Stomach smooth muscle (tissue), 2 donors: ENCODE results near the gene SYNM.

Source experiments
- H3K27ac ChIP-seq: one replicate; pipeline ENCODE4 v1.7.0; 2013; ENCODE audit warnings: mild to moderate bottlenecking, low read length, inconsistent platforms
- H3K27me3 ChIP-seq, 2 donors: one replicate each; pipeline ENCODE4 v1.7.0; 2013; ENCODE audit warnings: low read length in 2 of 2; ENCODE audit not compliant: insufficient read depth in 2 of 2, control insufficient read depth in 1 of 2
- H3K36me3 ChIP-seq, 2 donors: one replicate each; pipeline ENCODE4 v1.7.0; 2013; ENCODE audit warnings: low read length in 2 of 2; ENCODE audit not compliant: control insufficient read depth in 2 of 2, insufficient read depth in 2 of 2
- H3K4me1 ChIP-seq: one replicate; pipeline ENCODE4 v1.7.0; 2013; ENCODE audit warnings: low read length; ENCODE audit not compliant: control insufficient read depth, insufficient read depth
- H3K4me3 ChIP-seq, 2 donors: one replicate each; pipeline ENCODE4 v1.7.0; 2013; ENCODE audit warnings: low read length in 2 of 2
- H3K9ac ChIP-seq, 2 donors: one replicate each; pipeline ENCODE4 v1.7.0; 2013; ENCODE audit warnings: low read length in 2 of 2, mild to moderate bottlenecking in 1 of 2
- H3K9me3 ChIP-seq, 2 donors: one replicate each; pipeline ENCODE4 v1.7.0; 2013; ENCODE audit warnings: low read length in 2 of 2; ENCODE audit not compliant: control insufficient read depth in 2 of 2
- donor health status: healthy.
- donor health status: Pancreatic carcinoma.

Gene SYNM

GRCh38 chr15:99155961-99156443, 51.1 kb downstream of the SYNM start:
- no peak overlapping the region for H3K27ac ChIP-seq
- H3K4me3 ChIP-seq = no peak overlapping the region
- peaks cover 14% of the 10 kb centered on the region for H3K4me1 ChIP-seq
- H3K27me3 ChIP-seq = no peaks in the 10 kb centered on the region
- H3K9ac ChIP-seq = no peak overlapping the region
- peaks cover 7 to 17% of the 10 kb centered on the region in 2 donors for H3K36me3 ChIP-seq
- no peaks in the 10 kb centered on the region for H3K9me3 ChIP-seq

- Histone ChIP-seq H3K27me3 (no peaks in the 10 kb centered on the region), H3K27ac (peak overlapping the region; percentile 24), H3K9ac (no peak overlapping the region), H3K4me1 (peaks cover 15% of the 10 kb centered on the region), H3K9me3 (no peaks in the 10 kb centered on the region), H3K4me3 (no peak overlapping the region), H3K36me3 (peaks cover 7 to 17% of the 10 kb centered on the region in 2 donors)
Observed at GRCh38 chr15:99157456-99157855, 52.6 kb downstream of the SYNM start.

GRCh38 chr15:99158626-99159412, 53.9 kb downstream of the SYNM start:
- H3K27me3 ChIP-seq = no peaks in the 10 kb centered on the region
- no peak overlapping the region for H3K4me3 ChIP-seq
- H3K9ac ChIP-seq = no peak overlapping the region
- H3K27ac ChIP-seq = peak overlapping the region; percentile 24
- peaks cover 15% of the 10 kb centered on the region for H3K4me1 ChIP-seq
- peaks cover 7 to 17% of the 10 kb centered on the region in 2 donors for H3K36me3 ChIP-seq
- H3K9me3 ChIP-seq = no peaks in the 10 kb centered on the region

- Histone ChIP-seq H3K36me3 (peaks cover 7 to 10% of the 10 kb centered on the region in 2 donors), H3K4me1 (peaks cover 42% of the 10 kb centered on the region), H3K9me3 (no peaks in the 10 kb centered on the region), H3K9ac (no peak overlapping the region), H3K27ac (peak overlapping the region; percentile 24), H3K27me3 (no peaks in the 10 kb centered on the region), H3K4me3 (no peak overlapping the region)
Observed at GRCh38 chr15:99163271-99164062, 58.6 kb downstream of the SYNM start.

GRCh38 chr15:99164119-99164518, 59.2 kb downstream of the SYNM start:
- no peaks in the 10 kb centered on the region for H3K27me3 ChIP-seq
- peak overlapping the region; percentile 58 for H3K27ac ChIP-seq
- no peak overlapping the region for H3K4me3 ChIP-seq
- H3K36me3 ChIP-seq = peaks cover 3 to 6% of the 10 kb centered on the region in 2 donors
- H3K9me3 ChIP-seq = no peaks in the 10 kb centered on the region
- peaks cover 48% of the 10 kb centered on the region for H3K4me1 ChIP-seq
- H3K9ac ChIP-seq = no peak overlapping the region

- H3K27ac ChIP-seq = peak overlapping the region; percentile 58
- no peak overlapping the region for H3K4me3 ChIP-seq
- no peaks in the 10 kb centered on the region for H3K27me3 ChIP-seq
- H3K36me3 ChIP-seq = peaks cover 0 to 3% of the 10 kb centered on the region in 2 donors
- H3K4me1 ChIP-seq = peaks cover 59% of the 10 kb centered on the region
- H3K9ac ChIP-seq = no peak overlapping the region
- no peaks in the 10 kb centered on the region for H3K9me3 ChIP-seq
Observed at GRCh38 chr15:99165020-99165790, 60.3 kb downstream of the SYNM start.

DNA sequence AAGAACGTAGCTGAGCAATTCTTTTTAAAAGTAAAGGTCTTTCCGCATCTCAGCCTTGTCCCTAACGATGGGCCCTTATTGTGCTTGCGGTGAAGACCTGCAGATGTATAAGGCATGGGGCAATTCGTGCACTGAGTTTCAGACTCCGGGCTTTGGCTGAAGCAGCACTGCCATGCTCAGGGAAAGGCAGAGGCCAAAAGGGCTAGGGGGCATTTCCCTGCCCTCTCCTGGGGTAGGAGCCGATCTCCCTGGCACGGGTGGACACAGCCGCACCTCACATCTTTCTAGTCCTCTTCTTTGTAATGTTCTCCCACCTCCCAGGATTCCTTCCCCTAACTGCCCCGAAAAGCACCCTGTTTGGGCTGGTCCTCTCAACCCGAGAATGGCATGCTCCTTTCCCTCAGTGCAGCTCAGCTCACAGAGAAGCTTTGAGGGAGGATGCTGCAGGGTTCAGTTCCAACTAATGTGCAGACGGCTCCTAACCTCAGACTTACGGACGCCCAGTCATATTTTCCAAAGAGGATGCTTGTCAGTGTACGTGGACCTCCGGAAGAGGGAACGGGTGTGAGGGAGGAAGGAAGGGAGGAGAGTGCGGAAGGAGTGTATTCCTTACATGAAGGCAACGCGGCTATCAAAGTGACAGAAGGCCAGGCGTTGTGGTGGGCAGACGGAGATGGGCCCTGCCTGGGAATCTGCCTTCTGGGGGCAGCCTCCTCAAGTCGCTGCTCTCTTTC, 61.2 kb downstream of the SYNM start:
- Histone ChIP-seq H3K4me1 (peaks cover 68% of the 10 kb centered on the region), H3K36me3 (peaks cover 0 to 3% of the 10 kb centered on the region in 2 donors), H3K27ac (peak overlapping the region; percentile 100), H3K9ac (peak overlapping the region in 1 of 2 donors; percentile 86), H3K27me3 (no peaks in the 10 kb centered on the region), H3K4me3 (no peak overlapping the region), H3K9me3 (no peaks in the 10 kb centered on the region)

- H3K27ac ChIP-seq = peak overlapping the region; percentile 100
- H3K4me1 ChIP-seq = peaks cover 73% of the 10 kb centered on the region
- H3K9ac ChIP-seq = peak overlapping the region; percentile 58 to 86
- no peak overlapping the region for H3K4me3 ChIP-seq
- H3K27me3 ChIP-seq = no peaks in the 10 kb centered on the region
- no peaks in the 10 kb centered on the region for H3K9me3 ChIP-seq
- H3K36me3 ChIP-seq = no peaks in the 10 kb centered on the region
Observed at GRCh38 chr15:99167201-99167600, 62.3 kb downstream of the SYNM start.

GRCh38 chr15:99167640-99168039, 62.8 kb downstream of the SYNM start:
- Histone ChIP-seq H3K9me3 (no peaks in the 10 kb centered on the region), H3K4me1 (peaks cover 77% of the 10 kb centered on the region), H3K36me3 (no peaks in the 10 kb centered on the region), H3K27me3 (no peaks in the 10 kb centered on the region), H3K9ac (peak overlapping the region; percentile 58 to 86), H3K4me3 (no peak overlapping the region), H3K27ac (peak overlapping the region; percentile 100)
